COLO829 (cell line): ENCODE results near the gene SHISA9.

Experiments
- DNase-seq: peaks from one replicate; pipeline ENCODE4 v3.0.0; 2012; ENCODE audit warnings: low spot score

Gene SHISA9

GRCh38 chr16:13070268-13070667 lies 168.9 kb downstream of the SHISA9 start:
- no peak for DNase-seq

- DNase-seq = no peak
These were observed 175.5 kb downstream of the SHISA9 start for GRCh38 chr16:13076878-13077277.

GRCh38 chr16:13077816-13078215 lies 176.4 kb downstream of the SHISA9 start:
- DNase-seq = no peak

- DNase-seq = no peak
These were observed 179.1 kb downstream of the SHISA9 start for GRCh38 chr16:13080531-13080930.

- no peak for DNase-seq
These were observed 180.5 kb downstream of the SHISA9 start for GRCh38 chr16:13081825-13082331.

- DNase-seq = no peak
These were observed 182.3 kb downstream of the SHISA9 start for GRCh38 chr16:13083681-13084080.

GRCh38 chr16:13084331-13084730 lies 182.9 kb downstream of the SHISA9 start:
- no peak for DNase-seq

- DNase-seq = no peak
These were observed 192.3 kb downstream of the SHISA9 start for GRCh38 chr16:13093661-13094060.

GRCh38 chr16:13095061-13095460 lies 193.7 kb downstream of the SHISA9 start:
- no peak for DNase-seq

GRCh38 chr16:13098536-13098935 lies 197.1 kb downstream of the SHISA9 start:
- DNase-seq = no peak

GRCh38 chr16:13099822-13100221 lies 198.4 kb downstream of the SHISA9 start:
- DNase-seq = no peak

GRCh38 chr16:13100970-13101369 lies 199.6 kb downstream of the SHISA9 start:
- DNase-seq = no peak

- no peak for DNase-seq
These were observed 200.4 kb downstream of the SHISA9 start for GRCh38 chr16:13101828-13102227.

GRCh38 chr16:13102401-13102800 lies 201.0 kb downstream of the SHISA9 start:
- no peak for DNase-seq

GRCh38 chr16:13103831-13104530 lies 202.6 kb downstream of the SHISA9 start:
- no peak for DNase-seq

GRCh38 chr16:13104772-13105171 lies 203.4 kb downstream of the SHISA9 start:
- no peak for DNase-seq

GRCh38 chr16:13105427-13105826 lies 204.0 kb downstream of the SHISA9 start:
- DNase-seq = no peak

- no peak for DNase-seq
These were observed 205.1 kb downstream of the SHISA9 start for GRCh38 chr16:13106464-13106863.

- no peak for DNase-seq
These were observed 206.7 kb downstream of the SHISA9 start for GRCh38 chr16:13108126-13108525.

GRCh38 chr16:13109171-13109570 lies 207.8 kb downstream of the SHISA9 start:
- DNase-seq = no peak

- peak; percentile 7 for DNase-seq
These were observed 208.9 kb downstream of the SHISA9 start for GRCh38 chr16:13110124-13110796.

GRCh38 chr16:13111747-13112146 lies 210.3 kb downstream of the SHISA9 start:
- DNase-seq = no peak

GRCh38 chr16:13113741-13114140 lies 212.3 kb downstream of the SHISA9 start:
- no peak for DNase-seq

- DNase-seq = no peak
These were observed 216.7 kb downstream of the SHISA9 start for GRCh38 chr16:13118091-13118490.
